GM19193 (cell line): ENCODE data around the gene ZBTB3.

ENCODE experiments used
- POLR2A ChIP-seq: IDR thresholded peaks from 4 replicates; pipeline ENCODE4 v1.6.1; 2011; ENCODE audit not compliant: insufficient read depth, insufficient read length; ENCODE audit errors: extremely low read depth

Gene ZBTB3

DNA sequence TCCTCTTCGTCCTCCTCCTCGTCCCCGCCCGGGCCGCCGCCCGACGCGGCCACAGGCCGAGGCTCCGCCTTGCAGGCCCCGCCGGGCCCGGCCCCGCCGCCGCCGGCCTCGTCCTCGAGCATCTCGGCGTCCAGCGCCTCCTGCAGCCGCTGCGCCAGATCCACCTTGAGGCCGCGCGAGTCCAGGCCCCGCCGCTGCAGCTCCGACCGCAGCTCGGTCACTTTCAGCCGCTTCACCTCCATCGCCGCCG, 27.1 kb downstream of the ZBTB3 start:
- no peak for TF ChIP-seq POLR2A

DNA sequence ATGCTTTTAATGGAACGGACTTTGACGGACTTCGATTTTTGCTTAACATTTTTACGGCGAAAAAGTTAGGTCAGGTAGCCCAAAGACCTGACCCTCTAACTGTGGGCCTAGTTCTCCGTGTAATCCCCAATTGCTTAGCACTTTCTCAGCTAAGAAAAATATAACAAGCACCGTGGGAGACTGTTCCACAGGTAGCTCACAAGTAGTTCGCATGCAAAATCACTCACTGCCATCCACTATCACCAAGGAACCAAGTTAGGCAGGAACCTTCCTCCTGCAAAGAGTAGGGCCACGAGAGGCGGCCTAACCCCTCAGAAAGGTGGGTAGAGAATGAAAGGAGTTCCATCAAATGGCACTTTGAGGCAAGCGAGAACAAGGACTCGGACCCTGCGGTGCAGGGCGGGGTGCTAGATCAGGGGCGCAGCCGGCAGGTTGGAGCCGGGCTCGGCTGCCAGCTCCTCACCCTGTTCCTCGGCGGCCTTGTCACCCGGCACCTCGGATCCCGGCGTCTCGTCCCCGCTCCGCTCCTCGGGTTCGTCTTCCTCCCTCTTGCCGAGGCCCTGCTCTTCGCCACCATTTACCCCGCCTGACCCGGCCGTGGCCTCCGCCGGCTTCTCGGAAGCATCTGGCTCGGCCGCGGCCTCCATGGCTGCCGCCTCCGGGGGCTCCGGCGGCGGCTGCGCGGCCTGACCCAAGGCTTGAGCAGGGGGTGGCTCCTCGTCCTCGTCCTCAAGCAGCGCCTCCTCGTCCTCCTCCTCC, 27.6 kb downstream of the ZBTB3 start:
- TF ChIP-seq POLR2A: no peak

DNA sequence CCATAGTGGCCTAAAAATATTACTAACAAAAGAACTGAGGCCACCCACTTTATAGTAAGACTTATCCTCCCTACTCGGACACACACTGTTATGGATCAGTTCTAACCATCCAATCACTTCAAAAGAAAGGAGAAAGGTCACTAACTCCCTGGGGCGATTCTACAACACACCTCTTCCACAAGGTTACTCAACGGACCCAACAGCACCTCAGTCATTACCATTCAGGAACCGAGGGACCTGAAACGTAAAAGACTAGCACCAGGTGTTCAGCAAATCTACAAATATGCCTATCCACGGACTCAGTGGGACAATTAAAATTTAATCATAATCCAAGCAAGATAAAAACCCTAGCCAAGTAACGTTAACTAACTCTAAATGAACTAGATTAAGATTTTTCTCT, 28.3 kb downstream of the ZBTB3 start:
- no peak for TF ChIP-seq POLR2A

DNA sequence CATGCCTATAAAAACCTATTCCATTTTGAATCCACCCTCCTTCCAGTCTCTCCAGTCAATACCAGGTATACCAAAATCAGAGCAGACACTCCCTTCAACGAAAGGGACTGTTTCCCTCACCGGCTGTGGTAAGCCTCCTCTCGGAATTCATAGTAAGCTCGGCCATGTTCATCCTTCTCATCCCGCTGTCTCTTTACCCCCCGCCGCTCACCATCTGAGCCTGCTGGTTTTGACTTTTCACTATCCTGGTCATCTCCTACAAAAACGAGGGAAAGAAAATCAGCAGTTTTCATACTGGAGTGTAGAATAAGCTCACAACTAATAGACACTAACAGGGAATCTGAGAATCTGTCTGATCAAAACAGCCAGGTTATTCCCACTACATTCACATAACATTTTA, 29.8 kb downstream of the ZBTB3 start:
- no peak for TF ChIP-seq POLR2A

DNA sequence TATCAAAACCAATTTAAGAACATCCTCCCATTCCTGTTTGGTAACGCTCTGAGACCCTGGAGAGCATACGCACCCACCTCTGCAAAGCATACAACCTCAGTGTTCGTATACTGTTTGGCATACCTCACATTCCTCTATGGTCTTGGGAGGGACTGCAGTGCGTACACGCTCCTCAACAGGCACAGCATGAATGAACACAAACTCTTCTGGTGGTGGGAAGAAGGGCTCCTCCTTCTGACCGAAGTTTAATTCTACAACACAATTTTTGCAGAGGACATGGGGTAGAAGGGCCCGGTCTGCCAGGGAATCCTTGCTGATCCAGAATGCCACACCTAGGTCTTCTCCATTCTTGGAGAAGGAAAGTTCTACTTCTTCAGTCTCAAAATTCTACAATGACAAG, 32.0 kb downstream of the ZBTB3 start:
- TF ChIP-seq POLR2A: no peak

DNA sequence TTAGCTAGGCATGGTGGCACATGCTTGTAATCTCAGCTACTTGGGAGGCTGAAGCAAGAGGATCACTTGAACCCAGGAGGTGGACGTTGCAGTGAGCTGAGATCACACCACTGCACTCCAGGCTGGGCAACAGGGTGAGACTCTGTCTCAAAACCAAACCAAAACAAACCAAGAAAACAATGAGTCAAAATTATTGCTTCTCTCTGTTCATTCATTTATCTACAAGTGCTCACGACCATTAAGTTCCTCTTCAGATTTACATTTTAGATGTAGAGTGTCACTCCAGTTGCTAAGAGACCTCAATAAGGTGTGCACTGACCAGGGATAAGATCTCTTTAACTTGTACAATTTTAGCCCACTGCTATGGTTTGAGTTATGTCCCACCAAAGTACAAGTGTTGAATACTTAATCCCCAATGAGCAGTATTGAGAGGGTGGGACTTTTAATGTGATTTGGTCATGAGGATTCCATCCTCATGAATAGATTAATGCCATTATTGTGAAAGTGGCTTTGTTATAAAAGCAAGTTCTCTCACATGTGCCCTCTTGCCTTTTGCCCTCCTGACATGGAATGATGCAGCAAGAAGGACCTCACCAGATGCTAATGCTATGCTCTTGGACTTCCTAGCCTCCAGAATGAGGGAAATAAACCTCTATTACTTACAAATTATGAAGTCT, 34.5 kb downstream of the ZBTB3 start:
- TF ChIP-seq POLR2A: no peak

DNA sequence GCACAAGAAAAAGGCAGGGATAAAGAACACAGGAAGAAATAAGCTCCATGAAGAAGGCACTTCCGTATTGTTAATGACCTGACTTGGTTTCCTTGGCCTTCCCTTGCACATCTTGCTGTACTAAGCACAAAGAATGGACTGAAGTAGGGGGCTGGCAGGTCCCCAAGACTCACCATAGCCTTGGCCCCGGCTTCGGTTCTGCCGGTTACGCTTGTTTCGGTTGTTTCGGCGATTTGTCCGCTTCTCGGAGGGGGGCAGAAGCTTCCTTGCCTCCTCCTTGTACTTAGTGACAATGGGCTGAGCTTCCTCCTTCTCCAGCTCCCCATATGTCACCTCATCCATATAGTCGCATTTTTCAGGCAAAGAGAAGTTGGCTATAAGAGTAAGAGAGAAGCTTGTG, 37.1 kb downstream of the ZBTB3 start:
- no peak for TF ChIP-seq POLR2A

DNA sequence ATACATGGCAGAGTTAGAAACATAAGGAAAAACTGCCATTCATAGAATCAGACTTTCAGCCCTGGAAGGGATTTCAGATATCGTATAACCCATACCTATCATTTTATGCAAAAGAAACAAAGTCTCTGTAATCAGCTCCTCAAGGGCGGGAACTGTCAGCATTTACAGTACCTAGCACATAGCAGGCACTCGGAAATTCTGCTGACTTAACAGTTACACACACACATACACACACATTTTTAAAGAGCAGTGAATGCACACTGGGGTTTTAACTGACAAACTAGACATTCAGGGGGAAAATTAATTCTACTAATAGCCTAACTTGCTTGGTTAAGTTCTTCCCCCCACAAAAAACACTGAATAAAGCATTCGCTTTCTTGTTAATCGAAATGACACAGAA, 37.8 kb downstream of the ZBTB3 start:
- TF ChIP-seq POLR2A: no peak

DNA sequence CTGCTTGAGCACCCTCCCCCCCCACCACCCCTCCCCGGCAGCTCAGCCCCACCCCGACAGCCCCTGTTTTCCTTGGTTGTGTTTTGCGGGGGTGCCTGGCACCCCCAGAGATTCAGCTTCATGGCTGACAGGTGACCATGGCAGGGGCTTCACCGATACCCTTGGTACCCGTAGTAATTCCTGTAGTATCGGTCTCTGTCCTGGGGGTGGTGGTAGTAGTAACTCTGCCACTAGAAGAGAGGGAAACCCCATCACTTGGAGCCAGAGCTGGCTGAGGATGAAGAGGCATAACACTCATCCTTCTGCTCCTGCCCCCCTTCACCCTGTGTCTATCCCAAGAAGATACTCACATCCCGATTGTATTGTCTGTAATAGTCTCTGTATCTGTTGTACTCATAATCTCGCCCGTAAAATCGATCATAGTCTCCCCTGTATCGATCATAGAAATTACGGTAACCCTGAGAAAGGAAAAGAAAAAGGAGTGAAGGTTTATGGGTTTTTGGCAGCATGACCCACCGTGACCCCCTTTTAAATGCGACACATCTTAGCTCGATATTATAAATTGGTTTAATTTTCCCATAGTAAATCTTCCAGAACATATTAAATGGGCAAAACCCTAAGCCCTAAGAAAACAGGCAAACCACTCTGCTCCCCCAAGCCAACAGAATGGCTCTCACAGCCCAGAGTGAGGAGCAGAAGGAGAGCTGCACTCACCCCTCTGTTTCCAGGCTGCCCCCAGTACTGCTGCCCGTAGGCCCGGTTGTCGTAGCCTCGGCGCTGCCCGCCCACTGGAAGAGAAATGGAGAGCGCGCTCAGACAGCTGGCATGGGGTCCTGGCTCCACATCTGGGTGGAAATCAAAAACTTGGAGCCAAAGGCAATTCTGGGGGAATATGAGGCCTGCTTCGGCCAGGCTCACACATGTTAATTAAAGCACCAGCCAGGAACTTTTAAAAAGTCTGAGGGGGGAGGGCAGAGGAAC, 38.5 kb downstream of the ZBTB3 start:
- no peak for TF ChIP-seq POLR2A

DNA sequence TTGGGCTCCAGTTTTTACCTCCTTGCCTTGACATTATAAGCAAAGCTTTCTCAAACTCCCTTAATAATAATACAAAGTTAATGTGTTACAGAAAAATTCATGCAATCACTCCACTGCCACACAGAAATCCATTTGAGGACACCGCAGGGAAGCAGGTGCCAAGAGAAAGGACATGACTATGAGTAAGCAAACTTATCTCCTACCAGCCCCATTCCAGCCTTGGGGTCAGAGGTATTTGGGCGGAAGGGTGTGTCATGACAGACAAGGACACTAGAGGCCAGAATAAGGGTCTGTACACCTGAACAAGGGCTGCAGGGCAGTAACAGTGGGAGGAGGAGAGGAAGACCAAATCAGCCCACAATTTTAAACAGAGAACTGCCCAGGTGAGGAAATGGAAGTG, 40.6 kb downstream of the ZBTB3 start:
- no peak for TF ChIP-seq POLR2A

DNA sequence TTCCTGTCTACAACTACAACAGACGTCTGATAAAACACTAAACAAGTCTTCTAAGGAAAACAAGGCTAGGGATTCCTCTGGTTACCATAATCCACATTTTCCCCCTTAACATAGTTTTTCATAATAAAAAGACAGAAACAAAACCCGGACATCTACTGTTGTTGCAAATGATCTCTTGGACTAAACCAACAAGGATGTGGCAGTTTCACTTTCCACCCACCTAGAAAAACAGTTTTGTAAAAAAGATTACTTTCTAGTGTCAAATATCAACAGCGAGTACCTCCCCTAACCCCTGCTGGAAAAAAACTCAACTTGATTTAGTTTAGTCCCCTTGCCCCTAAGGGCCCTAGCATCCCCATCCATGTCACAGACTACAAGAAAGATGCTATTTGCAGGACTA, 41.1 kb downstream of the ZBTB3 start:
- TF ChIP-seq POLR2A: no peak

DNA sequence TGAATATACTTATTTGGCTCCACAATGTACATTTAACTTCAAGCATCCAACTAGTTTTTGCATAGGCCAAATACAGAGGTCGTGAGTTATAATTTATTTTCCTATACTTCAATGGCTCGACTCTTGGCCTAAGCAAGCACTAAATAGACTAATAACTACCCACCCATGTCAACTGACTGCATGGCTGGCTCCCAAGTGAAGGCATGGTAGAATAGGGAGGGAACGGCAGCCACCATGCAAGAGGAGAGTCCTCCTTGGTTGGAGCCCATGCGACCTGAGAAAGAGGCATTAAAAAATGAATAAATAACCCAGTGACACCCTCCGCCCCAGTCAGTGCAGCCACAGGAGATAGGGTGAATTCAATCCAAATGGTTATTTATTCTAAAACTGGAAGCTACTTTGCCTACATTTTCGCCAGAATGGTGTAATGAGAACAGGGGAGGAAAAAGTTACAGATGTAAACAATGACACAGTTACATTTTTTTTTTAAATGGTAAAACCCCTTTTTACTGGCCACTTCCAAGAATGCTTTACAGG, 41.6 kb downstream of the ZBTB3 start:
- no peak for TF ChIP-seq POLR2A

DNA sequence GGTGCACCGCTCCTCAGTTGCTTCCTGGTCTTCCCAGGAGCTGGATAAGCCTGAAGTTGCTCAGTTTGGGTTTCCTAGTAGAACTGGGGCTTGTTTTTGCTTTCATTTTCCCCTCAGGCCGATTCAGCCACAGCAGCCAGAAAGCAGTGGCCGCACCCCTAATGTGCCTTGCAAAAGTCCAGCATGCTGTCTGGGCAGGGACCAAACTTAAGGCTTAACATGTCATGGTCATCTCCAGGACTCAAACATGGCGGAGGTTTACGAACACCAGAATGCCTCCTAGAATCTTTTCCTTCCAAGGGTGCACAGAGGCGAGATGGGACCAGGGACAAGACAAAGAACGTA, 44.0 kb downstream of the ZBTB3 start:
- no peak for TF ChIP-seq POLR2A

DNA sequence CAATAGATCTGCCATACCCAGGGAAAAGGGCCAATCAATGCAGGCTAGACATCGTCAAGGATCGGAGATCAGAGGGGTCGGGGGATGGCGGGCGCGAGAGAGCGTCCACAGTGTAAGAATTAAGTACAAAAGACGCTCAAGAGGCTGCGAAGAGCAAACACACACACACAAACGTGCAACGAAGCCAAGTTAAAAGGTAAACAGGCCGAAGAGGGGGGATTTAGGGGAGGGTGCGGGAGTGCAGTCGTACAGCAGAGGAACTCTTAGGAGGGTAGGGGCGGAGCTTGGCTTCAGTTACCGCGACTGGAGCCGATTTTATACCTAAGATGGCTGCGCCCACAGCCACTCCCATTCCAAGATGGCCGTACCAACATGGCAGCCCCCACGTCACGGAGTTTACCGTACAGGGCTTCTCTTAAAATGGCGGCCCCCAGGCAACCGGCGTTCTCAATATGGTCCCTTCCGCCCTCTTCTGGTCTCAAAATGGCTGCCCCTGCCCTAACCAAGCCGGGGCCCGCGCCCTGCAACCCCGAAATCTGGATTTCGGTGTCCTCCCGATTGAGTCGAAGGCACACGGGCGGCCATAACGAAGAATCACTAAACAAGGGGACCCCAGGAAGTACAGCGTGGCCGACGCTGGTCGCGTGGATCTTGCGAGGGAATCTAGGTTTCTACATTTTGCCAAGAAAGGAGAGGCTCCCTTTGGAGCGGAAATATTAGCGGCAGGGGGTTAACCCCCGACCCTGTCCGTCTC, 44.5 kb downstream of the ZBTB3 start:
- peak; percentile 80 for TF ChIP-seq POLR2A

DNA sequence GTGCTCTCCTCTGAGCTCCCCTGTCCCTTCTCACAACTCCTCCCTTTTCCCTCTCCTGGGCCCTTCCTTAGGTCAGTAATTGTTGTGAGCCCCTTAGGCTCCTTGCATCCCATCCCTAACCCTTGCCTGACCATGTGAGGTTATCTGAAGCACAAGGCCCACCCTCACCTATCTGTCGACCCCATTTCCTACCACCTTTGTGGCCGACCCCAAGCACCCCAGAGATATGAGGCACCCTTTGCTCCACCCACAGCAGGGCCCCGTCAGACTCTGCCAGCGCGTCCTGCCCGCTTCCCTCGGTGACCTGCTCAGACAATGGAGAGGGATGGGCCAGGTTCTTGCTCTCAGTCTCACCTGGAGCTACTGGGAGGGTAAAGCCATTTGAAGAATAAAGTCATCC, 45.2 kb downstream of the ZBTB3 start:
- no peak for TF ChIP-seq POLR2A
